ENCODE results near the gene HSP90AA1.

- TF ChIP-seq EZH2 (IDR thresholded peaks at IDR 0.05; ENCODE audit: low read depth): no peak
- 0 out of 2 replicates have a peak, but pooled peaks have one; percentile 14 for TF ChIP-seq CTCF (conservative IDR thresholded peaks at IDR 0.05)
Measured at GRCh38 chr14:102085948-102086708, 716 bp downstream of the HSP90AA1 start.
